Measurements from ENCODE around the gene CHTF18.

CHTF18 gene

GRCh38 chr16:794091-794822, 5.8 kb downstream of the CHTF18 start:
- DNase-seq (ENCODE audit: low spot score), result no peak

- no peak for DNase-seq (ENCODE audit: low spot score)
These were observed 6.5 kb downstream of the CHTF18 start for GRCh38 chr16:794853-795466.

DNA sequence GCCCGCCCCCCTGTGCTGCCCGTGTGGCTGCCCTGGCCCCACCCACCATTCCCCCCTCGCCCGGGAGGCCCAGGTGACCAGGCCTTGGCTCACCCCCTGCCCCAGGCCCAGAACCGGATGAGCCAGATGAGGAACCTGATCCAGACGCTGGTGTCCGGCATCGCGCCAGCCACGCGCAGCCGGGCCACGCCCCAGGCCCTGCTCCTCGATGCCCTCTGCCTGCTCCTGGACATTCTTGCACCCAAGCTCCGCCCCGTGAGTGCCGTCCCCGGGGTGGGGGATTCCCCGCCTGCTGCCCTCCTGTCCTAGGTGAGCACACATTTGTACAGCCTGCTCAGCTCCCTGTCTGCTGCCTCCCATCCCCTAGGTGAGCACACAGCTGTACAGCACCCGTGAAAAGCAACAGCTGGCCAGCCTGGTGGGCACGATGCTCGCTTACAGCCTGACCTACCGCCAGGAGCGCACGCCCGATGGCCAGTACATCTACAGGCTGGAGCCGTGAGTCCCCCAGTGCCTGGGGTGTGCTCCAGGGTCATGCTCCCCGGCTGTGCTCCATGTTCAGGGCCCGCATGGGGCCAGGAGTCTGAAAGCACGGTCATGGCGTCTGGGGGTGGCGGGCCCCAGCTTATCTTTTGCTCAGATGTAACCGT, 7.3 kb downstream of the CHTF18 start:
- no peak for DNase-seq (ENCODE audit: low spot score)

DNA sequence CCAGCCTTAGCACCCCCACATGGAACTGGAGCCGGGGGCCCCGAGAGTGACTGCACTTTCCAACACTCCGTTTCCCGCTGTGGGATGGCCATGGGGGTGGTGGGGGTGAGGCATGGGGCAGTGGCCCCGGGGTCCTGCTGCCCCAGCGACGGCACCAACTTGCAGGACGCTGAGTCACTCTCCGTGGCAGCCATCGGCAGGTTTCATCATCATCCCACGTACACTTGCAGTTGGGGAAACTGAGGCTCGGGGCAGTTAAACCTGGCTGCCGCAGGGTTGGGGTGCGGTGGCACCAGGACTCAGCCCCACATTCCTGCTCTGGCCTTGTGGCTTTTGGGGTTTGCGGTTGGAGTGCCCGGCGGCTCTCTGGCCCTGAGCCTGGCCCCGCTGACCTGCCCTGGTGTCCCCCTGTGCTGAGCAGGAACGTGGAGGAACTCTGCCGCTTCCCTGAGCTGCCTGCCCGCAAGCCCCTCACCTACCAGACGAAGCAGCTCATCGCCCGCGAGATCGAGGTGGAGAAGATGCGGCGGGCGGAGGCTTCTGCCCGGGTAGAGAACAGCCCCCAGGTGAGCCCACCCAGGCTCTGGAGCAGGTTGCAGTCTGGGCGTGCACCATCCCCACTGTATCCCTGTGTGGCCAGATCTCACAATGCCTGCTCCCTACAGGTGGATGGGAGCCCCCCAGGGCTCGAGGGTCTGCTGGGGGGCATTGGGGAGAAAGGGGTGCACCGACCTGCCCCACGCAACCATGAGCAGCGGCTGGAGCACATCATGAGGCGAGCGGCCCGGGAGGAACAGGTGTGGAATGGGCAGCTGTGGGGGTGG, 8.1 kb downstream of the CHTF18 start:
- no peak for DNase-seq (ENCODE audit: low spot score)

DNA sequence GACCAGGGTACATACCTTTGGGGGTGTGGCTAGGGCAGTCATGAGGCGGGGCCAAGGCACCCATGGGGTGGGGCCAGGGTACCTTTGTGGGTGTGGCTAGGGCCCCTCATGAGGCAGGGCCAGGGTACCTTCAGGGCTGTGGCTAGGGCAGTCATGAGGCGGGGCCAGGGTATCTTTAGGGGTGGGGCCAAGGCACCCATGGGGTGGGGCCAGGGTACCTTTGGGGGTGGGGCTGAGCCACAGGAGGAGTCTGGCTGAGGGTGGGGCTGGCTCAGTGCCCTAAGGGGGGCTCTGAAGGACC, 8.7 kb downstream of the CHTF18 start:
- DNase-seq (ENCODE audit: low spot score), result peak; percentile 24

- no peak for DNase-seq (ENCODE audit: low spot score)
These were observed 9.3 kb downstream of the CHTF18 start for GRCh38 chr16:797686-798085.

GRCh38 chr16:798666-799065, 10.2 kb downstream of the CHTF18 start:
- no peak for DNase-seq (ENCODE audit: low spot score)

DNA sequence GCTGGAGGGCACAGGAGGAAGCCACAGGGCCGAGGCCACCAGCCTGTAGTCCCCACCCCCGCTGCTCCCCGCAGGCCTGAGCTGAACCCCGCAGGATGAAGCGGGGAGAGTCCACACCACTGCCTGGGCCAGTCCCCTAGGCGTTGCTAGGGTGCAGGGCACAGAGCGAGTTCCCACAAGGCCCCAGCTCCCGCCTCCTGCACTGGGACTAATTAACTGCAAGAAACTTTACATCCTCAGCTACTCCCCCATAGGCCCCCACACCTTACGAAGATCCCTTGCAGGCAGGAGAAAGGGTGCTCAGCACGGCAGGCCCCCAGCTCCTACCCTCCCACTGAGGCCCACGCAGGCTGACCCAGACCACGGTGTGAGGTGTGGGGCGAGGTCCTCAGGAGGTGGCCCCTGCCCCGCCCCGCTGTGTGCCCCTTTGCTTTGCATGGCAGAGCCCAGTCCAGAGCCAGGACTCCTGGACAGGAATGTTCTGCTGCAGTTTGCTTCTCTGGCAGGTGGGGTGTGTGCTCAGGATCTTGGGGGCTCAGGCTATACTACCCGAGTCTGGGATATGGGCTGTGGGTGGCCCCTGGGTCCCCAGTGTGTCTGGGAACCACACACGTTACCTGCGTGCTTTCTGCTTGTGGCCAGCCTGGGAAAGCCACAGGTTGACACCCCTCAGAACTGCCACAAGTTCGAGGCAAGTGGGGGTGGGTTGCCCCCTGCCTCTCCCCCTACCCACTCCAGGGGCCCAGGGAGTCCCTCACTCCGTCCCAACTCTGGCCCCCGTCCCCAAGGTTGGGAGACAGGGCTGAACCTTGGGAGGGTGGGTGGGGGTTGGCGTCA, 10.9 kb downstream of the CHTF18 start:
- no peak for DNase-seq (ENCODE audit: low spot score)

DNA sequence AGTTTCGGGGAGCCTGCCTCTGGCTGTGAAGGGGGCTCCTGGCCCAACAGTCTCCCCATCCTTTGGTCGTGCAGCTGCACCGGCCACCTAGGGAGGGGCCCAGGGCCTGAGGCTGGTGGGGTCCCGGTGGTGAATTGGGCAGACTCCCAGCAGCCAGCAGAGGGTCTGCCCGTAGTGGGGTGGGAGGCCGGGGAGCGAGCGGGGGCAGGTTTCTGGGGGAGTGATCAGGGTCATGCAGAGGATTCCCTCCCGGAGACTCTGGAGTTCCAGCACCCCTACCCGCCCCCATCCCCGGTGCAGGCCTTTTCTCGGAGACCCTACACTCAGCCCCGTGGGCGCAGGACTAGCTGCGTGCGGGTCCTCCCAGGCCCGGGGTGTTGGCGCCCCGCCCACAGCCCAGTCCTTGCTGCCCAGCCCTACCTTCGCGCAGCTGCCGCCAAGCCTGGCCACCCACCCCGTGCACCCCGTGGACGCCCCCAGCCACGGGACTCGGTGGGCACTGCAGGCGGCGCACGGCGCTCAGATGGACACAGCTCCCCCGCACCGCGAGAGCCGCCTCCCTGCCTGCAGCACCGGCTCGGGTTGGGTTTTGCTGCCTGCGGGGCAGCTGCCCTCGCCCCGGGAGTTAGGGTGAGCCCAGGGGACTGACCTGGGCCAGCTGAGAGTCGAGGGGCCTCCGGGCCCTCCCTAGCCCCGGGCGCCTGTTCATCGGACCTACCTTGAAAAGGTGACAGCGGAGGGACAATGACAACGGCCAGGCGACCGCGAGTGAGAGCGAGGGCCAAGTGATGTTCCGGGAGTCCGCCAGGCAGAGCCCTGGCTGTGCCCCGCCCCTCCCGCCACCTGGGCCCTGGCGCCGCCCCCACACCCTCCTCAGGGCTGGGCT, 11.8 kb downstream of the CHTF18 start, which contains the start of gene GNG13:
Gene GNG13 (minus strand): TSS at position 787 of the 886 bp plus-strand sequence. CDS start 1,657 bp downstream, outside the sequence.
- no peak for DNase-seq (ENCODE audit: low spot score)

GRCh38 chr16:800834-801511, 12.6 kb downstream of the CHTF18 start:
- no peak for DNase-seq (ENCODE audit: low spot score)

DNA sequence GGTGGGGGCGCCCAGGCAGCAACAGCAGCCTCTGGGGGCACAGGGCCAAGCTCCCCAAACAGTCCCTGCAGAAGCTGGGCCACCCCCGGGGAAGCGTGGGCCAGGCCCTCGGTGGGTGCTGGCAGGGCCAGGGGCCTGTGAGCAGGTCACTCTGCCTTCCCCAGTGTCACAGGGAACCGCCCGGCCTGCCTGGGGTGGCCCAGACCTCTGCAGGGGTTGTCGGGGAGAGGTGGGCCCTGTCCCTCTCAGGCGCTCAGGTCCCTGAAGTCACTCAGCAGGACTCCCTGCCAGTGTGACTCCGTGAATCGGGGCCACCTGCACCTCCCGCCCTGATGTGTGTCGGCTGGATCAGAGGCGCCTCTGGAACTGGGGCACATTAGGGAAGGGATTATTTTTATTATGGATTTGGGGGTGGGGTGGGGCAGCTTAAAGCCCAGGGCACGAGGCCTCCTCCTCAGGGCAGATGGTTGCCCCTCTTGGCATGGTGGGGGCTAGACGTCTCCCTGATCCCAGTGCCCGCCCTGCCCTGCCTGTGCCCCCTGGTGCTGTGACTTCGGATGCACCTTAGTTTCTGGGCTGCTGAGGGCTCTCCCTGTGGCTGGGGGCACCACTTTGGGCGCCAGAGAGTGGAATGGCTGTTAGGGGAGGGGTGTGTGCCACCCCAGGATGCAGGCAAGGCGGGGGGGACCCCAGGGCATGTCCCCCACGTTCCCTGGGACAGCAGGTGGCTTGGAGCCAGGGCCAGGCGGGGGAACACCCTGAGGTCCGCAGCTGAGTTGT, 13.4 kb downstream of the CHTF18 start:
- no peak for DNase-seq (ENCODE audit: low spot score)

- DNase-seq (ENCODE audit: low spot score), result no peak
These were observed 14.0 kb downstream of the CHTF18 start for GRCh38 chr16:802461-802860.

DNA sequence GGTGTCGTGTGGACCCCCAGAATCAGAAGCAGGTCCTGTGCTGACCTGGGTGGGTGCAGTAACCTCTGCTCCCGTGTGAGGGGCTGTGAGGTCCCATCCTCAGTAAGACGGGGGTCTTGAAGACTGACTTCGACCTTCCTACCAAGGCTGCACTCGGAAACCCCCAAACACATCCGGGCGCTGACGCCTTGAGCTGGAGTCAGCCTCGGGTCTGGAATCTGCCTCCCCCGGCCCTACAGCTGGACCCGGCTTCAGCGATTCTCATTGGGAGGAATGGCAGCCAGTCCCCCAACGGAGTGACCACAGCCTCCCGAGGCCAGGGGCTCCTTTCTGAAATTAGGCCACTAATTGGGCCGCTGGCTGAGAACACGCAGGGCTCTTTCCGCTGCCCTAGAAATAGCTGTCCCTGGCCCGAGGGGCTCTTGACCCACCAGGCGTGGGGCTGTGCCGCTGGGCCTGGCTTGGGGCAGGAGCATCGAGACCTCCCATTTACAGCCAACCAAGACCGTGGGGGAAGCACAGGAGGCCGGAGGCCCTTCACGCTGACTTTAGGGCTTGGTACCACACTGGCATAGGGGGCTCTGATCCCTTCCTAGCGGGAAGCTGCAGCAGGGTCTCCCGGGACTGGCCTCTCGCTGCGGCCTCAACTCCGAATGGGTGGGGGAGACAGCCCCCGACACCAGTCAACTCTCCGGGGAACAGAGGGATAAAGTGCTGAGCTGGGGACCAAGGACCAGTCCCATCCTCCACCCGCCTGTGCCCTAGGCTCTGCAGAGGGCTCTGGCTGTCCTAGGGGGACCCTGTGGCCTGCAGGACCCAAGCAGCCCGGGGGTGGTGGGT, 14.7 kb downstream of the CHTF18 start:
- no peak for DNase-seq (ENCODE audit: low spot score)

DNA sequence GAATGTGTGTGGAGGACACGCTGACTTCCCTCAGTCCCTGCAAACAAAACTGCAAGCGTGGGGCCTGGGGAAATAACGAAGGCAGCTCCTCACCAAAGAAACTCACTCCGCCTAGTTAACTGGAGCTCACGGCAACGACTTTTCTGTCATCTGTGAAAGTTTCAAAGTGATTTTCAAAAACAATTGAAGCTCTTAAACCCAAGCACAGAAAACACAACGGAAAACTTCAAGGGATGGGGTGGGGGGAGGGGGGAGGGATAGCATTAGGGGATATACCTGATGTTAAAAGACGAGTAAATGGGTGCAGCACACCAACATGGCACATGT, 15.3 kb downstream of the CHTF18 start:
- DNase-seq (ENCODE audit: low spot score), result no peak

- no peak for DNase-seq (ENCODE audit: low spot score)
These were observed 16.0 kb downstream of the CHTF18 start for GRCh38 chr16:804193-805048.

GRCh38 chr16:805474-805873, 17.1 kb downstream of the CHTF18 start:
- no peak for DNase-seq (ENCODE audit: low spot score)

- peak; percentile 87 for DNase-seq (ENCODE audit: low spot score)
These were observed 19.1 kb downstream of the CHTF18 start for GRCh38 chr16:807347-808084.

Data from hematopoietic multipotent progenitor cell treated with erythropoietin and hydrocortisone succinate and interleukin-3 and kit ligand, for 17 days (in vitro differentiated cells).